Mesendoderm (in vitro differentiated cells): ENCODE measurements around the gene PIP5K1B.

Experiments used
- DNase-seq: peaks from one replicate; pipeline ENCODE4 v3.0.0; 2013
- H2AK5ac ChIP-seq: 2 replicates; pipeline ENCODE4 v1.6.1; 2013; ENCODE audit warnings: low read length, inconsistent platforms
- H2BK120ac ChIP-seq: 2 replicates; pipeline ENCODE4 v1.6.1; 2013; ENCODE audit warnings: low read depth, mild to moderate bottlenecking, low read length, moderate library complexity, mixed read lengths
- H2BK15ac ChIP-seq: replicated peaks from 2 replicates; pipeline ENCODE4 v1.6.1; 2013; ENCODE audit warnings: low read depth, mild to moderate bottlenecking, moderate library complexity
- H2BK5ac ChIP-seq: 2 replicates; pipeline ENCODE4 v1.6.1; 2013; ENCODE audit warnings: low read length, inconsistent platforms
- H3K18ac ChIP-seq: 2 replicates; pipeline ENCODE4 v1.6.1; 2013; ENCODE audit warnings: mild to moderate bottlenecking, low read length, mixed read lengths
- H3K23ac ChIP-seq: one replicate; pipeline ENCODE4 v1.6.1; 2013; ENCODE audit warnings: low read length
- H3K27ac ChIP-seq: 2 replicates; pipeline ENCODE4 v1.5.1; 2013; ENCODE audit warnings: low read depth, mild to moderate bottlenecking, inconsistent platforms, low read length, moderate library complexity
- H3K27me3 ChIP-seq: 2 replicates; pipeline ENCODE4 v1.6.1; 2013; ENCODE audit warnings: low read length, control low read depth, mild to moderate bottlenecking, inconsistent platforms; ENCODE audit not compliant: insufficient read depth, poor library complexity
- H3K36me3 ChIP-seq: 2 replicates; pipeline ENCODE4 v1.6.1; 2013; ENCODE audit warnings: low read length, inconsistent platforms; ENCODE audit not compliant: control insufficient read depth, insufficient read depth
- H3K4ac ChIP-seq: one replicate; pipeline ENCODE4 v1.6.1; 2013; ENCODE audit warnings: low read depth, mild to moderate bottlenecking, low read length, moderate library complexity
- H3K4me1 ChIP-seq: 2 replicates; pipeline ENCODE4 v1.6.1; 2013; ENCODE audit warnings: low read depth, low read length, inconsistent platforms; ENCODE audit not compliant: control insufficient read depth
- H3K4me2 ChIP-seq: 2 replicates; pipeline ENCODE4 v1.6.1; 2013; ENCODE audit warnings: low read length
- H3K4me3 ChIP-seq: 2 replicates; pipeline ENCODE4 v1.5.1; 2013; ENCODE audit warnings: mild to moderate bottlenecking, low read length
- H3K56ac ChIP-seq: one replicate; pipeline ENCODE4 v1.6.1; 2013; ENCODE audit warnings: low read length
- H3K79me1 ChIP-seq: 2 replicates; pipeline ENCODE4 v1.6.1; 2013; ENCODE audit warnings: low read length, inconsistent platforms
- H3K79me2 ChIP-seq: 2 replicates; pipeline ENCODE4 v1.6.1; 2013; ENCODE audit warnings: mild to moderate bottlenecking, low read length; ENCODE audit not compliant: control insufficient read depth, insufficient read depth
- H3K9ac ChIP-seq: 2 replicates; pipeline ENCODE4 v1.6.1; 2013; ENCODE audit warnings: low read length, inconsistent platforms
- H4K5ac ChIP-seq: one replicate; pipeline ENCODE4 v1.6.1; 2013; ENCODE audit warnings: low read length
- H4K8ac ChIP-seq: one replicate; pipeline ENCODE4 v1.6.1; 2013; ENCODE audit warnings: low read depth, mild to moderate bottlenecking, control low read depth, low read length, moderate library complexity
- WGBS: extraction: QIAGEN DNeasy Blood & Tissue Kit; methylation state at CpG from one replicate; pipeline ENCODE4 v1.1.7; 2013; ENCODE audit warnings: low lambda C conversion rate, missing lambda C conversion rate; ENCODE audit not compliant: insufficient coverage; ENCODE audit errors: extremely low coverage; 5-methylcytosine and 5-hydroxymethylcytosine counted together

Gene PIP5K1B

GRCh38 chr9:68780380-68780712 lies 75.3 kb downstream of the PIP5K1B start:
- H4K8ac ChIP-seq = no peak overlapping the region
- H3K27ac ChIP-seq = no peak overlapping the region
- H3K18ac ChIP-seq = no peak overlapping the region
- peak overlapping the region; percentile 97 for H3K9ac ChIP-seq
- H3K4ac ChIP-seq = no peak overlapping the region
- H3K23ac ChIP-seq = peak overlapping the region; percentile 94
- H2BK15ac ChIP-seq = no peak overlapping the region
- H4K5ac ChIP-seq = no peak overlapping the region
- no CpG with 5 or more reads among the region's 19 CpGs for whole genome bisulfite sequencing
- no peak overlapping the region for H2AK5ac ChIP-seq
- peaks cover 9% of the 10 kb centered on the region for H3K79me2 ChIP-seq
- DNase-seq = no peak
- H3K36me3 ChIP-seq = no peaks in the 10 kb centered on the region
- H3K4me2 ChIP-seq = peak overlapping the region; percentile 98
- H3K79me1 ChIP-seq = peaks cover 11% of the 10 kb centered on the region
- no peaks in the 10 kb centered on the region for H3K27me3 ChIP-seq
- H3K56ac ChIP-seq = peak overlapping the region; percentile 94
- peak overlapping the region; percentile 92 for H3K4me3 ChIP-seq
- H2BK5ac ChIP-seq = no peak overlapping the region
- no peak overlapping the region for H2BK120ac ChIP-seq
- H3K4me1 ChIP-seq = no peaks in the 10 kb centered on the region

DNA sequence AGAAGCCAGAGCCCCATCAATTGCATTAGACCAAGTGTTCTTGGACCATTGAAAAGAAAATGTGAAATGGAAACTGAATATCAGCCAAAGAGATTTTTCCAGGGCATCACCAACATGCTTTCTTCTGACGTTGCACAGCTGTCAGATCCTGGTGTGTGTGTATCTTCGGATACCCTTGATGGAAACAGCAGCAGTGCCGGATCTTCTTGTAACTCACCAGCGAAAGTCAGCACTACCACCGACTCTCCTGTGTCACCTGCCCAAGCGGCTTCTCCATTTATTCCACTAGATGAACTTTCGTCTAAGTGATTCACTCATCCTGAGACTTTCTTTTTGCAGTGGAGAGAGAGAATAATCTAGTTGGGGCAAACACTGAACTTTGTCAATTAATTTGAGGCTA lies 75.7 kb downstream of the PIP5K1B start:
- no peak overlapping the region for H2AK5ac ChIP-seq
- H2BK15ac ChIP-seq = no peak overlapping the region
- H3K27ac ChIP-seq = no peak overlapping the region
- no peak overlapping the region for H3K4ac ChIP-seq
- H4K5ac ChIP-seq = no peak overlapping the region
- peaks cover 9% of the 10 kb centered on the region for H3K79me2 ChIP-seq
- peak overlapping the region; percentile 92 for H3K4me3 ChIP-seq
- WGBS = no CpG with 5 or more reads among the region's 7 CpGs
- no peak overlapping the region for H3K18ac ChIP-seq
- H3K36me3 ChIP-seq = no peaks in the 10 kb centered on the region
- H3K4me2 ChIP-seq = peak overlapping the region; percentile 98
- H4K8ac ChIP-seq = no peak overlapping the region
- peak; percentile 14 for DNase-seq
- H3K4me1 ChIP-seq = no peaks in the 10 kb centered on the region
- peak overlapping the region; percentile 94 for H3K56ac ChIP-seq
- H2BK120ac ChIP-seq = no peak overlapping the region
- H3K79me1 ChIP-seq = peaks cover 11% of the 10 kb centered on the region
- H3K9ac ChIP-seq = peak overlapping the region; percentile 97
- H2BK5ac ChIP-seq = no peak overlapping the region
- no peak overlapping the region for H3K23ac ChIP-seq
- no peaks in the 10 kb centered on the region for H3K27me3 ChIP-seq

GRCh38 chr9:68781928-68782327 lies 76.9 kb downstream of the PIP5K1B start:
- peaks cover 9% of the 10 kb centered on the region for H3K79me2 ChIP-seq
- no peak overlapping the region for H3K4ac ChIP-seq
- no peak overlapping the region for H3K4me2 ChIP-seq
- H3K4me1 ChIP-seq = no peaks in the 10 kb centered on the region
- no peak overlapping the region for H2BK5ac ChIP-seq
- no peak overlapping the region for H2AK5ac ChIP-seq
- H3K27me3 ChIP-seq = no peaks in the 10 kb centered on the region
- H3K23ac ChIP-seq = no peak overlapping the region
- H3K36me3 ChIP-seq = no peaks in the 10 kb centered on the region
- H3K79me1 ChIP-seq = peaks cover 11% of the 10 kb centered on the region
- DNase-seq = no peak
- no peak overlapping the region for H4K5ac ChIP-seq
- H3K4me3 ChIP-seq = no peak overlapping the region
- no peak overlapping the region for H3K27ac ChIP-seq
- H2BK15ac ChIP-seq = no peak overlapping the region
- no peak overlapping the region for H2BK120ac ChIP-seq
- H3K18ac ChIP-seq = no peak overlapping the region
- peak overlapping the region; percentile 5 for H3K56ac ChIP-seq
- H3K9ac ChIP-seq = peak overlapping the region; percentile 17
- H4K8ac ChIP-seq = no peak overlapping the region

GRCh38 chr9:68782546-68782945 lies 77.5 kb downstream of the PIP5K1B start:
- H4K5ac ChIP-seq = no peak overlapping the region
- H3K56ac ChIP-seq = no peak overlapping the region
- no peaks in the 10 kb centered on the region for H3K36me3 ChIP-seq
- H4K8ac ChIP-seq = no peak overlapping the region
- H3K9ac ChIP-seq = no peak overlapping the region
- H2BK120ac ChIP-seq = no peak overlapping the region
- no peak overlapping the region for H3K4me2 ChIP-seq
- H3K79me2 ChIP-seq = peaks cover 9% of the 10 kb centered on the region
- no peak overlapping the region for H3K4me3 ChIP-seq
- H3K79me1 ChIP-seq = peaks cover 11% of the 10 kb centered on the region
- H3K18ac ChIP-seq = no peak overlapping the region
- no peak overlapping the region for H2BK5ac ChIP-seq
- H2AK5ac ChIP-seq = no peak overlapping the region
- no peak overlapping the region for H2BK15ac ChIP-seq
- no peak for DNase-seq
- no CpG with 5 or more reads among the region's 3 CpGs for WGBS
- H3K4ac ChIP-seq = no peak overlapping the region
- H3K27ac ChIP-seq = no peak overlapping the region
- no peaks in the 10 kb centered on the region for H3K27me3 ChIP-seq
- H3K4me1 ChIP-seq = no peaks in the 10 kb centered on the region
- H3K23ac ChIP-seq = no peak overlapping the region

DNA sequence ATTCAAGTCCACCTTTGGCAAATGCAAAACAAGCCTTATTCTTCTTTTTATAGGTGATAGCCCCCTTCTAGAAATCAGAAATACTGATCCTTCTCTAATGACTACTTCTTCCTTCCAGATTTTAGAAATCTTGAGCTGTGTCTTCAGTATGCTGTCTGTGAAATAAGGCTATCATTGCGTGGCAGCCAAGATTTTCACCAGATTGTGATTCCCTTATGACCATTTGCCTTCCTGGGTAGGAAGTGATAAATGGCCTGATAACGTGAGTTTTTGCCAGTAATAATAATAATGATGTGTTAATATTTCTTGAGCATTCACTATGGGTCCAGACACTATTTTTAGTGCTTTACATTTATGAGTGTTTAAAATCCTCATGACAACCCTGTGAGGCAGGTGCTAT lies 80.9 kb downstream of the PIP5K1B start:
- Histone ChIP-seq H2BK15ac (no peak overlapping the region), H3K23ac (no peak overlapping the region), H3K36me3 (no peaks in the 10 kb centered on the region), H2BK120ac (no peak overlapping the region), H3K9ac (no peak overlapping the region), H3K18ac (no peak overlapping the region), H3K27ac (no peak overlapping the region), H4K8ac (no peak overlapping the region), H3K79me2 (peaks cover 2% of the 10 kb centered on the region), H3K4me3 (no peak overlapping the region), H3K4ac (no peak overlapping the region), H3K56ac (no peak overlapping the region), H3K27me3 (no peaks in the 10 kb centered on the region), H3K4me1 (no peaks in the 10 kb centered on the region), H3K79me1 (peaks cover 6% of the 10 kb centered on the region), H4K5ac (no peak overlapping the region), H2BK5ac (no peak overlapping the region), H3K4me2 (no peak overlapping the region), H2AK5ac (no peak overlapping the region)
- WGBS = no CpG with 5 or more reads among the region's 2 CpGs
- no peak for DNase-seq

DNA sequence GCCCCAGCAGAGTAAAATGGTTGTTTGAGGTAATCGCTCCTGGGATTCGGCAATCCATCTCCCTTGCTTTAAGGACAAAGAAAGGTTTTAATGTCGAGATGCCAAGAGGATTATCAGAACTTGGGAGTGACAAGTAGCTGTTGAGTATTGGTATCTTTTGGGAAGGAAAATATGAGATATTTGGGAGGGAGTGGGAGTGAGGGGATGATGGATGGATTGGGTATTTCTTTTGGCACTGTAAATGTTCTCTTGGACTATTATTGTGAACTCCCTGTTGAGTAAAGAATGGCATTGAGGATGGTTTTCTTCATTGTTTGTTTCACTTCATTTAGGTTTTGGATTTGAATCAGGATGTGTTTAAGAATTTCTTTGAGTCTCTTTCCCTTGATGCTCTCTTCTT lies 86.1 kb downstream of the PIP5K1B start:
- Histone ChIP-seq H2BK15ac (no peak overlapping the region), H3K4me1 (no peaks in the 10 kb centered on the region), H3K56ac (no peak overlapping the region), H4K5ac (no peak overlapping the region), H3K9ac (no peak overlapping the region), H3K27ac (no peak overlapping the region), H3K36me3 (no peaks in the 10 kb centered on the region), H3K79me1 (no peaks in the 10 kb centered on the region), H3K18ac (no peak overlapping the region), H2BK5ac (no peak overlapping the region), H3K79me2 (no peaks in the 10 kb centered on the region), H3K27me3 (no peaks in the 10 kb centered on the region), H3K4ac (no peak overlapping the region), H3K4me2 (no peak overlapping the region), H2AK5ac (no peak overlapping the region), H2BK120ac (no peak overlapping the region), H3K23ac (no peak overlapping the region), H4K8ac (no peak overlapping the region), H3K4me3 (no peak overlapping the region)
- WGBS = no CpG with 5 or more reads among the region's 3 CpGs
- no peak for DNase-seq
